Smooth muscle cell of the brain vasculature (primary cell): ENCODE data around the gene SLC49A4.
A peak's percentile ranks its signal among the peaks of the same experiment; 100 is the strongest.

Experiments used
- DNase-seq: peaks from one replicate; pipeline ENCODE4 v3.0.0-alpha.2; 2012; ENCODE audit warnings: low read depth, low spot score

SLC49A4 gene

DNA sequence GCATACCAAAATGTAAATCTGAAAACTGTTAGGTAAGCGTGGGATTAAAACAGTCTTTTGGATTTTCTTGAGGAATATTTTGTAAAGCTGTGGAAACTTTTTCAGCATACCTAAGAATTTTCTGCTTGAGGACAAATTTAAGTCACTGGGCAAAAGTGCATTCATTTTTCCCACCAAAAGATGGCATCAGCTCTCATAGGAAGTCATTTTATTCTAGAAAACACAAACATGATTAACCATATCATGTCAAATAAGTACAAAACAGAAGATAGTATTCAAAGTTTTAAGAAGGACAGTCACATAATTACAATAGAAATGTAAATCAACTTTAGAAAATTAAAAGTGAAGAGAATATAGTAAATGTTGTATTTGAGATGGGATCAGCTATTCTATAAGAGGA is 63.5 kb downstream of the SLC49A4 start:
- peak; percentile 13 for DNase-seq

- no peak for DNase-seq
Observed at GRCh38 chr3:122859021-122859805, 64.3 kb downstream of the SLC49A4 start.

DNA sequence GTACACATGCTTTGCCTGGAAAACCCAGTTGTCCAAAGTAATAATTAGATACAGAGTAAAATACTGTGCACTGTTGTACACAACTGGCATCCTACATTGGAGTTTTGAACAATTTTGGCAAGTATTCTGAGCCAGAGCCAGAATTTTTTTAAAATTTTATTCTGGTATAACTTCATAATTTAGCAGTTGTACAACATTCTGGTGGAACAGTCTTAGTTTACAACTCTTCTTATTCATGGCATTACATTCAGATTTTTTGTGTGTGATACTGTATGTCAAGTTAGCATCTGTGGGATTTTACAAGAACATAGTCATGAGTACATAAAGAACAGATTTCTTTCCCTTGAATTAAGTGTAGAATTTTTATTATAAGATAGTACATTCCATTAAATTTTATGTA is 67.5 kb downstream of the SLC49A4 start:
- DNase-seq, result no peak

- DNase-seq, result no peak
Observed at GRCh38 chr3:122864498-122864897, 69.6 kb downstream of the SLC49A4 start.

- no peak for DNase-seq
Observed at GRCh38 chr3:122868322-122868721, 73.5 kb downstream of the SLC49A4 start.

DNA sequence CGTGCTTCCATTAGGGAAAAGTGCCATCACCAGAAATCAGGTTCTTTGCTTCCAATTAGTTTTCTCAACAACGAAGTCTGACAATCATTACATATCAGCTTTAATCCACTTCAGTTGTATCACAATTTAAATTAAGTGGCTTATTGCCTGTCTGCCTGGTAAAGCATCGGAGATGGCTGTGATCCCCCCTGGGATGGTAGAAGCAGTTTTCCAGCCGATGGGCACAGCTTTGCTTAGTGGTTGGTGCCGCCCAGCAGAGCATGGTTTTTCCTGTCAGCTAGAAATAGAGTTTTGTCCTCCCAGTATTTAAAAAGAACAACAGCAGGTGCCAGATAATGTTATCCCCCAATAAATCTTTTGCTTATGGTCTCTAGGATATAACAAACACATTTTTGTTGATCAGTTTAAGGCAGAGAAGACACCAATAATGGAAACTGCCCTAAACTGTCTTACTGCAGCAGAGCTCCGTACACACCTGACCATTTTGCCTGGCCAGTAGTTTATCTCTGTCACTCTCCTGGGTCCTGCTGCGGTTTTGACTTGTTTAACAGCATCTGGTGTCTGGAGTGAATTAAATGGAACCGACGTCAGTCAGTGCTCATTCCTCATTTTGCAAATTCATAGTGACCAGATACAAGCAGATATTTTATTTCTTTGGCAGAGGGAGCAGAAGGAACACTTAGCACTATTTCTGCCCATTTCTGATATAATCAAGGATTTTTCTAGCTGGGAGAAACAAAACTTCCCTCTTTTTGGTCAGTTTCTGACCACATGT is 79.1 kb downstream of the SLC49A4 start:
- no peak for DNase-seq

DNA sequence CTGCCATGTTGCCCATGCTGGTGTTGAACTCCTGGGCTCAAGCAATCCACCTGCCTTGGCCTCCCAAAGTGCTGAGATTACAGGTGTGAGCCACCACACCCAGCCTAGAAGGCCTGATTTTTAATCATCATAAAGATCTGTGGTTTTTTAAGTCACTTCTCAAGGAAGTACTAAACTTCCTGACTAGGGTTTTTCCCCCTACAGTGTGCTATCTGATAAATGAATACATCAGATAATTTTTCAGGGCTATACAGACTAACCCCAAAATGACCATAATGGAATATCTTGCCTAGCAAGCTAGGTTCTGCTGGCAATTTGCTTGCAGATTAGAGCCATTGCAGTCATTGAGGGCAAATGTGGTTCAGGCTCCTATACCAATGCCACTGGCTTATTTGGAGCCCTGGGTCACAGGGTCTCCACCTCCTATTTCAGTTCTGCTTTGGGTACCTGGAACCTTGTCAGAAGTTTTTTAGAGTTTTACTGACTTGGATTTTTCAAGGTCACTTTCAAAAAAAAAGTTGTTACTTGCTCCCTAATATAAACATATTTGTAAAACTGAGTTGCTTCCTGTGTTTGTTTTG is 80.8 kb downstream of the SLC49A4 start:
- DNase-seq, result no peak

DNA sequence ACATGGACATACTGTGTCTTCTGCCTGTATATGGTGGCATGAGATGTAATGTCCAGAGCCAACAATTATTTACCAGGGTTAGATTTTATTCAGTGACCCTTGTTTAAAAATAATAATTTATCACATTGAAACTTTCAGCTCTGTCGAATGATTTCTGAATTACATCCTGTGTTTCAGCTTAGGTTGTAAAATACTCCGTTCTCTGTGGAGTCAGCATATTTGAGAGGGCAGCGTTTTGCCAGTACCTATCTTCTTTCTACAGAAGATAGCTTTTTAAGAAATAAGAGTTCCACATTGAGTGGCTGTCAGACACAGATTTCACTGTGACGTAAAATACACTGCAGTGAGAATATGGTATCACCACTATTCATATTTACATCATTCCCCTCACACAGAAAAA is 85.3 kb downstream of the SLC49A4 start:
- DNase-seq, result no peak

DNA sequence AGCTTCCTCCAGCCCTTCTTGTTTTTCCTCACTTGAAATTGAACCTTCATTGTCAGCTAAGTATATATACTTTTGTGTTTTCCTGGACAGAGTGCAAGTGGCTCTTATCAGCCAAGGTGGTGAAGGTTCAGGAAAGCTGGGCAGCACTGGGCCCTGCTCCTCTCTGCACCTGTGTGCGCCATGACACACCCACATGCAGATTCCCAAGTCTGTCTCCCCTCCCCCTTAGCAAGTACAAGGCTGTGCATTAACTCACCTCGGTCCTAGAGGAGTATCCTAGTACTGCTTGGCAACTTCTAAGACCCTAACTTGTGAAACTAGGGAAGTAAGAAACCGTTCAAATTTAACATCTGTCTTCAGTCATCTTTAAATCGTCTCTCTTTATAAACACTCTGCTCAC is 85.8 kb downstream of the SLC49A4 start:
- DNase-seq, result no peak

GRCh38 chr3:122882361-122882947 is 87.6 kb downstream of the SLC49A4 start:
- no peak for DNase-seq

DNA sequence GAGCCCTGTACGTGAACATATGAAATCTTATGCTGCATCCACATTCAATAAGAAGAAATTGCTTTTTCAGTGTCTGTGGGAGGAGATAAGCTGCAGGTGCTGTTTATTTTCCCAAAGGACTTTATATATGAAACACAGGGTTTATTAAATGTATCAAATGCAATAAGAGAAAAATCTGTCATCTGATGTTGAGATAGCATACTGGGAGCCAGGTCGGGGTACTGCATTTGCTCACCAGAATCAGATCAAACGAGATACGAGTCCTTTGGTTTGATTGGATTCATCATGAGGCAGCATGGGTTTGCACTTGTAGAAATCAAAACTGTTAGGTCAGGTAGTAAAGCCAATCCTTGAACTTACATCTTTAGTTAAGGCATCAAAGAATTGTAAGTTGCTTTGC is 91.4 kb downstream of the SLC49A4 start:
- DNase-seq, result no peak

DNA sequence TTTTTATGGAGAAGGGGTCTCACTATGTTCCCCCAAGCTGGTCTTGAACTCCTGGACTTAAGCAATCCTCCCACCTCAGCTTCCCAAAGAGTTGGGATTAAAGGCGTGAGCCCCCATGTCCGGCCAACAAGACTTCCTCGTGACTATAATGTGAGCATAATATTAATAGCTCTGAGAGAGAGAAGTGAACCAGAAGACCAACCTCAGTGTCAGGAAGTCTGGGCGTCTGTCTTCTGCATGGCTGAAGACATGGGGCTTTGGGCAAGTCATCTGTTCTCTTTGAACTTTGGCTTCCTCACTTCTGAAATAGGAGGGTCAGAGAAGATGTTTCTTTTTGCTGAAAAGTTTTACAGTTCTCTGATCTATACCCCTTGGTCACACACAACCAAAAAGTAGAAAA is 92.1 kb downstream of the SLC49A4 start:
- no peak for DNase-seq

DNA sequence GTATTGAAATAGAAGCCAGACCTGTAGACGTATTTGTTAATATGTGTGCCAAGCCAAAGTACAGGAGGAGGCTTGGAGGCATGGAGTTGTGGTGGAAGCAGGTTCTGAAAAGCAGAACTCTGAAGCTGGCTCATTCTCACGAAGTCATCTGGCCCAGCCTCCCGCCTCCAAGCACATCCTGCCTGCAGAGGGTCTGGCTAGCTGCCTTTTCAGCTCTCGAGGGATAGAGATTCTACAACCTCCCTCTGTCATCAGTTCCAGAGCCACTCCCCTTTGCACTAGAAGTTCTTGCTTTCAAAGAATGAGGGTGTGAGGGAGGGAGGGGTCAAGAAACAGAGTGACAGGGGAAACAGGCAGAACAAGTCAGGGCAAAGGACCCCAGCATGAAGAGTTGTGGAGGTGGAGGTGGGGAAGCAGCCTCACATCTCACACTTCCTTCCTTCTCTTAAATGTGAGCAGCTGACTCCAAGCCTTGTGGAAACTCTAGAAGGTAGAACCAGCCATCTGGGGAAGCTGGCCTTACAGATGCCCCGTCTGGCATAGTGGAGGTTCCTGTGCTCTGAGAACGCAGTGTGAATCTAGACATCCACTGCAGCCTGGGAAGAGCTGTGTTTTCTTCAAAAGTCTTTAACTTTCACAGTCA is 95.3 kb downstream of the SLC49A4 start:
- peak; percentile 7 for DNase-seq

DNA sequence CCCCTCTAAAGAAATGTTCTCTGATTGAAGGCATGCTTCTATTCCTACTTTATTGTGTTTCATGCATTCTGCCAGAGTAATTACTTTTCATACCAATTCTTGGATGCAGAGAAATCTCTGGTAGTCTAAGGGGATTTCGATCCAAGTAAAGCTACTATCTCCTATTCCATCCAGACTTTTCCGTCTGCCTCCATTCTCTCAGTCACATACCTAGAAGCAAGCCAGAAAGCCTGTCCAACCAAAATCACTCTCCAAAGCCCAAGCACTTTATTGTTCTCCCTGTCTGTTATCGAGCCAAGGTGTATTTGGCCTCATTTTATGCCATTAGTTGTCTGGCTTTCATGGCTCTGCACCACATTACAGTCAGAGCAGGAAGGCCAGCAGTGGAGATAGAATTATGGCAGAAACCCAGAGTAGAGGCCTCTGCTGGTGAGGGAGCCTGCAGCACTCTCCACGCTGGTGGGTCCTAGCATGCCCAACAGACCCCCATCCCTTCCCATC is 95.9 kb downstream of the SLC49A4 start:
- DNase-seq, result no peak

DNA sequence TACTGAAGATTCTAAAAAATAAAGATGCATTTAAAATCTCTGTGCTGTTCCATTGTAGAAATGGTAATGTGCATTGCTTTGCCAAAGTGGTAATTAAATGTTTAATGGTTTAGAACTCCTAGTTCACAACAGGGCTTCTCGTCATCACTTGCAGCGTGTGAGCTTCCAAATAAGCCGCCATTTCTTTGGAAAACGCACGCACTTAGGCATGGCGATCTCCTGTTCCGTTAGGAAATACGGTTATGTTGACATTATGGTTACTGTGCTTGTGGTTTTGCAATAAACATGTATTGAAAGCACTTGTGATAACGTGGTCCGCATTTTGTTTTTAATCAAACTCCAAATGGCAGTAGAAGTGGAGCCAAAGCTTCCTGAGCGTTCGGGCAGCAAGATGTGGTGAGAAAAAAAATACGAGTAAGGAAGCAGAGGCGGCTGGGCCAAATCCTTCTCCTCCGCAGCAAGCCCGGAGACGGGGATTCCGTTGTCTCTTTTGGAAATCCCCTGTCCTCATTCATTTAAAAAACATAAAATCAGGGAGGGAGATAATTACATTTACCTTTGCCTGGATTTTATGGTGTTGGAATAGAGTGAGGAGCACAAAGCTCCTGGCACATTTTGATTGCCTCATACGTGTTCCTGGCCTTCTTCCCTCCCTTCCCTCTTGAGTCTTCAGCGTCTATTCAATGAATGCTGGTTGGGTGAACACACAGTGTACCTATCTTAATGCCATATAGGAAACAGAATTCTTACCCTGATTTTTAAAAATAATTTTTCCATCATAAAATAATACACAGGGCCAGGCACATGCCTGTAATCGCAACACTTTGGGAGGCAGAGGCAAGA is 97.5 kb downstream of the SLC49A4 start:
- no peak for DNase-seq

DNA sequence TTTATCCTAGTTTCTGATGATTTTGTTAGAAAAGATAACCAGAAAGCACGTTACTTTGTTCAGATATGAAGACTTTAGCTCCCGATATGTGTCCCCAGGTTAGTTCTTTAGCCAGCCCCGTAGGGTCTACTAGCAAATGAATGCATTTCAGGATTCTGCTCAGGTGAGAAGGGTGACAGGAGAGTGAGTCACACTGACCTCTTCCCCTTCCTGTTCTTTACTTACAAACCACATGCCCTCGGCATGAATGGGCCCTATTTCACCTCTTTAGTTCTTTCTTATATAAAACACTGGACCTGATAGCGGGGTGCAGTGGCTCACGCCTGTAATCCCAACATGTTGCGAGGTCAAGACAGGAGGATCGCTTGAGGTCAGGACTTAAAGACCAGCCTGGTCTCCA is 98.4 kb downstream of the SLC49A4 start:
- no peak for DNase-seq

DNA sequence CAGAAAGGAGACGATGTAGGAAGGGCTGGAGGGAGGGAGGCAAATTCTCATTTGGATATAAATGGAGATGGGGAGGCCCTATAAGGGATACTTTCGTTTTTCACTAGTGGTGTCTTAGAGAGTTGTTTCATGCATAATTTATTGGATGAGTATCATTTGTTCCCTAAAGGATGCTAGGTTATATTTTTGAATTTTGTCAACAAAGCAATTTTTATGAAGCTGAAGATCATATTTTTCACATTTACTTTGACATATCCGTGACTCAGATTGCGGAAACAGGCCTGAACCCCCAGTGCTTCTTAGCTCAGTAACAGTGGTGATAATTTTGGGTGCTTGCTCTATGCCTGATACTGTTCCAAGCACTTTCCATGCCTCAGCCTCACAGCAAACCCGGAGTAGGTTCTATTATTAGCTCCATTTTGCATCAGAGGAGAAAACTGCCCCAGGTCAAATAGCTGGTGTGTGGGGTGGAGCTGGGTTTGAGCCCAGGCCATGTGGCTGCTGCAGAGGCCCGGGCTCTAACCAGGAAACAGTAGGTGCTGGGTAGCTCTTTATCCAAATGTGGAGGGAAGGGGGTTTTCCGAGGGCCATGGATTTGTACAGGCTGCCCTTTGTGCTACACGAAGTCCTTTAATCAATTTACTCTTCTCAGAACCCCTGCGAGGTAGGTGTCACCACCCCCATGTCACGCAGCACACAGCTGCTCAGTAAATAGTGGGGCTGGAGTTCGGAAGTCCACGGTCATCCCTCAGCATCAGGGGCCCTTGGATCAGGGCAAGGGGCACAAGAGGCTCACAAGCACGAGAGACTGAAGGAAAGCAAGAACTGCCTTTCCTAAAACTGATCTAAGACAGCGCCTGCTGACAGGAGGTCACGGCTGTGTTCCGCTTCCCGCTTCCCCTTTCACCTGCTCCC is 99.1 kb downstream of the SLC49A4 start:
- no peak for DNase-seq

DNA sequence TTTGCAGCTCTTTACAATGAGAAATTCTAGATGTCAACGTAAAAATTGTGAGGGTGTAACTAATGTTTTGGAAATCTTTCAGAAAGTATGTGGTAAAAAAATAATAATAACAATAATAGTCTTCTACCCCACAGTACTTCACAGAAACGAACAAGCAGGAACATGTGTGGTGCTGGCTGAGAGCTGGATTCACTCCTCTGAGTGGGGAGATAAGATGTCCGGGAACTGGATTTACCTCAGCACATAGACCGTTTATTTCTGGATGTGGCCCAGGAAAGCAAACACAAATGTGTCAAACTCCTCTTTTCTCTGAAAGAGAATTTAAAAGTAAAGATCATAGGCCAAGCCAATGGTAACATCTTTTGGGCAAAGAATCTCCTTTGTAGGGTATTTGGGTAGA is 103.4 kb downstream of the SLC49A4 start:
- no peak for DNase-seq

DNA sequence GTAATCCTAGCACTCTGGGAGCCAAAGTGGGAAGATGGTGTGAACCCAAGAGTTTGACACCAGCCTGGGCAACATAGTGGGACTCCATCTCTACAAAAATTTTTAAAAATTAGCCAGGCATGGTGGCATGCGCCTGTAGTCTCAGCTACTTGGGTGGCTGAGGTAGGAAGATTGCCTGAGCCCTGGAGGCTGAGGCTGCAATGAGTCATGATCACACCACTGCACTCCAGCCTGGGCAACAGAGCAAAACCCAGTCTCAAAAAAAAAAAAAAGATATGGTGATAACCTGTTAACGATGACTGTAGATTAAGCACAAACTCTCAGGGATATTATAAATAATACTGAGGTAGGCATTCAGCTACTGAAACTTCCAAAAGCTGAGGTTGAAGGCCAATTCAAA is 107.5 kb downstream of the SLC49A4 start:
- no peak for DNase-seq

GRCh38 chr3:122903171-122903570 is 108.3 kb downstream of the SLC49A4 start:
- no peak for DNase-seq
